Astrocyte (in vitro differentiated cells and primary cell): Measurements from ENCODE around the gene TMEM231. TPM values are rescaled to one million over a fixed set of nuclear protein-coding genes. Genes with fewer than 3 reads are reported as not detected.

Experiments used
- DNase-seq: peaks from one replicate; pipeline ENCODE4 v3.0.0-alpha.2; 2010; ENCODE audit warnings: low read depth
- FAIRE-seq: peaks from 2 replicates; lab custom pipeline; 2011; peaks lifted over from hg19 to GRCh38; lab: Jason Lieb, UNC
- H2AFZ ChIP-seq: 2 replicates; pipeline ENCODE4 v1.6.0; 2012; ENCODE audit warnings: low read depth, low read length, inconsistent platforms
- H3K27ac ChIP-seq: 2 replicates; pipeline ENCODE4 v1.5.1; 2011; ENCODE audit warnings: low read depth, low read length, inconsistent platforms
- H3K27me3 ChIP-seq: 2 replicates; pipeline ENCODE4 v1.6.0; 2011; ENCODE audit warnings: low read length, inconsistent platforms; ENCODE audit not compliant: insufficient read depth
- H3K36me3 ChIP-seq: 2 replicates; pipeline ENCODE4 v1.5.1; 2011; ENCODE audit warnings: low read length, inconsistent platforms; ENCODE audit not compliant: insufficient read depth
- H3K4me1 ChIP-seq: 2 replicates; pipeline ENCODE4 v1.5.1; 2011; ENCODE audit warnings: low read length, inconsistent platforms; ENCODE audit not compliant: insufficient read depth
- H3K4me2 ChIP-seq: 2 replicates; pipeline ENCODE4 v1.6.0; 2012; ENCODE audit warnings: low read length, inconsistent platforms
- H3K4me3 ChIP-seq: 2 replicates; pipeline ENCODE4 v1.5.1; 2011; ENCODE audit warnings: low read depth, mild to moderate bottlenecking, low read length, inconsistent platforms; ENCODE audit not compliant: insufficient read depth
- H3K79me2 ChIP-seq: 2 replicates; pipeline ENCODE4 v1.6.0; 2012; ENCODE audit warnings: mild to moderate bottlenecking, low read length, inconsistent platforms; ENCODE audit not compliant: insufficient read depth
- H3K9ac ChIP-seq: 2 replicates; pipeline ENCODE4 v1.6.0; 2012; ENCODE audit warnings: mild to moderate bottlenecking, low read length, inconsistent platforms
- H3K9me3 ChIP-seq: 2 replicates; pipeline ENCODE4 v1.5.1; 2012; ENCODE audit warnings: low read depth, mild to moderate bottlenecking, low read length, inconsistent platforms; ENCODE audit not compliant: insufficient read depth
- H4K20me1 ChIP-seq: 2 replicates; pipeline ENCODE4 v1.6.0; 2012; ENCODE audit warnings: low read length, inconsistent platforms; ENCODE audit not compliant: insufficient read depth
- H3K27ac Mint-ChIP-seq: one replicate; pipeline ENCODE4 v1.8.0; 2021; ENCODE audit warnings: mild to moderate bottlenecking, mixed read lengths; ENCODE audit not compliant: unreplicated experiment
- H3K27me3 Mint-ChIP-seq: one replicate; pipeline ENCODE4 v1.8.0; 2021; ENCODE audit warnings: low read depth, mixed read lengths; ENCODE audit not compliant: unreplicated experiment
- H3K36me3 Mint-ChIP-seq: one replicate; pipeline ENCODE4 v1.8.0; 2021; ENCODE audit warnings: low read depth, mixed read lengths; ENCODE audit not compliant: unreplicated experiment
- H3K4me1 Mint-ChIP-seq: one replicate; pipeline ENCODE4 v1.8.0; 2021; ENCODE audit warnings: low read depth, mixed read lengths; ENCODE audit not compliant: unreplicated experiment
- H3K4me3 Mint-ChIP-seq: one replicate; pipeline ENCODE4 v1.8.0; 2021; ENCODE audit warnings: mild to moderate bottlenecking, moderate library complexity, mixed read lengths; ENCODE audit not compliant: unreplicated experiment
- H3K9me3 Mint-ChIP-seq: one replicate; pipeline ENCODE4 v1.8.0; 2021; ENCODE audit warnings: mild to moderate bottlenecking, mixed read lengths; ENCODE audit not compliant: unreplicated experiment
- CTCF ChIP-seq: IDR thresholded peaks from 2 replicates; pipeline ENCODE4 v1.5.1; 2011; ENCODE audit warnings: low read depth, mild to moderate bottlenecking, inconsistent platforms, low read length, moderate library complexity; ENCODE audit not compliant: insufficient read depth
- EZH2 ChIP-seq: IDR thresholded peaks from 2 replicates; pipeline ENCODE4 v1.6.1; 2012; ENCODE audit warnings: mild to moderate bottlenecking, low read length, inconsistent platforms; ENCODE audit not compliant: insufficient read depth
- total RNA-seq: library from RNA; stranded (reverse); gene quantifications from 2 replicates; pipeline ENCODE4 v1.2.1, GENCODE V29; 2021

TMEM231 gene
- total RNA-seq, 1 donor from 2014 or later = 10.5 TPM

- Histone ChIP-seq H3K4me2 (no peak overlapping the region), H3K9me3 (no peaks in the 10 kb centered on the region), H3K36me3 (peaks cover 60% of the 10 kb centered on the region), H3K9ac (no peak overlapping the region), H4K20me1 (peaks cover 74% of the 10 kb centered on the region), H3K27ac (no peak overlapping the region), H3K4me3 (no peak overlapping the region), H3K4me1 (no peaks in the 10 kb centered on the region), H3K79me2 (peaks cover 26% of the 10 kb centered on the region), H3K27me3 (no peaks in the 10 kb centered on the region), H2AFZ (no peak overlapping the region)
- no peak for TF ChIP-seq EZH2
- no peak for TF ChIP-seq CTCF
- no peak overlapping the region for H3K4me3 Mint-ChIP-seq
- peaks cover 20% of the 10 kb centered on the region for H3K36me3 Mint-ChIP-seq
- no peaks in the 10 kb centered on the region for H3K9me3 Mint-ChIP-seq
- no peak overlapping the region for H3K27ac Mint-ChIP-seq
- FAIRE-seq (no peak), DNase-seq (no peak)
- no peaks in the 10 kb centered on the region for H3K27me3 Mint-ChIP-seq
- H3K4me1 Mint-ChIP-seq = no peaks in the 10 kb centered on the region
Observed at GRCh38 chr16:75573955-75574354, 17.9 kb upstream of the TMEM231 start.

GRCh38 chr16:75572864-75573542, 17.0 kb upstream of the TMEM231 start:
- peaks cover 83% of the 10 kb centered on the region for H4K20me1 ChIP-seq
- no peak overlapping the region for H3K4me2 ChIP-seq
- no peaks in the 10 kb centered on the region for H3K4me1 ChIP-seq
- H3K9me3 ChIP-seq = no peaks in the 10 kb centered on the region
- Mint-ChIP-seq H3K4me1 (peaks cover 2% of the 10 kb centered on the region), H3K9me3 (no peaks in the 10 kb centered on the region), H3K27ac (no peak overlapping the region), H3K36me3 (peaks cover 18% of the 10 kb centered on the region), H3K27me3 (no peaks in the 10 kb centered on the region), H3K4me3 (no peak overlapping the region)
- no peak overlapping the region for H3K9ac ChIP-seq
- H3K27ac ChIP-seq = no peak overlapping the region
- H3K36me3 ChIP-seq = peaks cover 62% of the 10 kb centered on the region
- H2AFZ ChIP-seq = no peak overlapping the region
- peaks cover 32% of the 10 kb centered on the region for H3K79me2 ChIP-seq
- H3K27me3 ChIP-seq = no peaks in the 10 kb centered on the region
- DNase-seq = no peak
- TF ChIP-seq CTCF (no peak), EZH2 (no peak)
- FAIRE-seq = no peak
- H3K4me3 ChIP-seq = no peak overlapping the region

GRCh38 chr16:75570396-75571065, 14.5 kb upstream of the TMEM231 start:
- H3K79me2 ChIP-seq = peaks cover 46% of the 10 kb centered on the region
- Mint-ChIP-seq H3K27ac (no peak overlapping the region), H3K9me3 (no peaks in the 10 kb centered on the region), H3K27me3 (no peaks in the 10 kb centered on the region), H3K4me1 (peaks cover 11% of the 10 kb centered on the region), H3K4me3 (no peak overlapping the region), H3K36me3 (peaks cover 13% of the 10 kb centered on the region)
- no peak overlapping the region for H2AFZ ChIP-seq
- peaks cover 84% of the 10 kb centered on the region for H4K20me1 ChIP-seq
- FAIRE-seq (no peak), DNase-seq (no peak)
- no peaks in the 10 kb centered on the region for H3K27me3 ChIP-seq
- peaks cover 53% of the 10 kb centered on the region for H3K36me3 ChIP-seq
- TF ChIP-seq CTCF (no peak), EZH2 (no peak)
- H3K4me1 ChIP-seq = peaks cover 4% of the 10 kb centered on the region
- no peak overlapping the region for H3K9ac ChIP-seq
- no peak overlapping the region for H3K4me2 ChIP-seq
- no peaks in the 10 kb centered on the region for H3K9me3 ChIP-seq
- no peak overlapping the region for H3K4me3 ChIP-seq
- H3K27ac ChIP-seq = no peak overlapping the region
